GM18873 (cell line): ENCODE results near the gene GRB7.
"Not testable (repeated sequence)": the region's sequence is repeated elsewhere in the genome, so short reads cannot be mapped to it uniquely, and the experiment has no call there.

Source experiments
- ATAC-seq: cut with Tn5 transposase; IDR thresholded peaks from one replicate; pipeline ENCODE4 v1.9.1; 2021; ENCODE audit warnings: mild to moderate bottlenecking, moderate library complexity, moderate number of reproducible peaks; ENCODE audit not compliant: unreplicated experiment, low FRiP score

Gene GRB7

GRCh38 chr17:39709319-39709997, 28.3 kb upstream of the GRB7 start:
- no peak for ATAC-seq

- no peak for ATAC-seq
Observed at GRCh38 chr17:39709998-39710964, 27.5 kb upstream of the GRB7 start.

GRCh38 chr17:39711071-39711470, 26.7 kb upstream of the GRB7 start:
- not testable (repeated sequence) for ATAC-seq

GRCh38 chr17:39711851-39712250, 25.9 kb upstream of the GRB7 start:
- no peak for ATAC-seq

- ATAC-seq = no peak
Observed at GRCh38 chr17:39714234-39714633, 23.5 kb upstream of the GRB7 start.

GRCh38 chr17:39715375-39716072, 22.2 kb upstream of the GRB7 start:
- no peak for ATAC-seq

- no peak for ATAC-seq
Observed at GRCh38 chr17:39716073-39716818, 21.5 kb upstream of the GRB7 start.

- ATAC-seq = no peak
Observed at GRCh38 chr17:39716879-39717536, 20.7 kb upstream of the GRB7 start.

- ATAC-seq = no peak
Observed at GRCh38 chr17:39717660-39718059, 20.1 kb upstream of the GRB7 start.

- no peak for ATAC-seq
Observed at GRCh38 chr17:39719563-39720355, 18.0 kb upstream of the GRB7 start.

GRCh38 chr17:39722104-39722503, 15.6 kb upstream of the GRB7 start:
- no peak for ATAC-seq

- ATAC-seq = no peak
Observed at GRCh38 chr17:39722965-39723848, 14.5 kb upstream of the GRB7 start.

- ATAC-seq = no peak
Observed at GRCh38 chr17:39724731-39725130, 13.0 kb upstream of the GRB7 start.

- not testable (repeated sequence) for ATAC-seq
Observed at GRCh38 chr17:39725923-39726322, 11.8 kb upstream of the GRB7 start.

GRCh38 chr17:39726617-39727016, 11.1 kb upstream of the GRB7 start:
- ATAC-seq = no peak

- ATAC-seq = no peak
Observed at GRCh38 chr17:39727556-39727955, 10.2 kb upstream of the GRB7 start.

- ATAC-seq = no peak
Observed at GRCh38 chr17:39729280-39729851, 8.4 kb upstream of the GRB7 start.
